ENCODE measurements around the gene APOBEC4. TPM values are rescaled to one million over a fixed set of nuclear protein-coding genes. Genes with fewer than 3 reads are reported as not detected.

The APOBEC4 gene, protein sequence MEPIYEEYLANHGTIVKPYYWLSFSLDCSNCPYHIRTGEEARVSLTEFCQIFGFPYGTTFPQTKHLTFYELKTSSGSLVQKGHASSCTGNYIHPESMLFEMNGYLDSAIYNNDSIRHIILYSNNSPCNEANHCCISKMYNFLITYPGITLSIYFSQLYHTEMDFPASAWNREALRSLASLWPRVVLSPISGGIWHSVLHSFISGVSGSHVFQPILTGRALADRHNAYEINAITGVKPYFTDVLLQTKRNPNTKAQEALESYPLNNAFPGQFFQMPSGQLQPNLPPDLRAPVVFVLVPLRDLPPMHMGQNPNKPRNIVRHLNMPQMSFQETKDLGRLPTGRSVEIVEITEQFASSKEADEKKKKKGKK
- not detected in 2 replicates for total RNA-seq

GRCh38 chr1:183652547-183653461 lies at the start of gene APOBEC4:
TSS of gene APOBEC4 (minus strand) at chr1:183653316. CDS start at chr1:183648781, 4,535 bp downstream.

DNA sequence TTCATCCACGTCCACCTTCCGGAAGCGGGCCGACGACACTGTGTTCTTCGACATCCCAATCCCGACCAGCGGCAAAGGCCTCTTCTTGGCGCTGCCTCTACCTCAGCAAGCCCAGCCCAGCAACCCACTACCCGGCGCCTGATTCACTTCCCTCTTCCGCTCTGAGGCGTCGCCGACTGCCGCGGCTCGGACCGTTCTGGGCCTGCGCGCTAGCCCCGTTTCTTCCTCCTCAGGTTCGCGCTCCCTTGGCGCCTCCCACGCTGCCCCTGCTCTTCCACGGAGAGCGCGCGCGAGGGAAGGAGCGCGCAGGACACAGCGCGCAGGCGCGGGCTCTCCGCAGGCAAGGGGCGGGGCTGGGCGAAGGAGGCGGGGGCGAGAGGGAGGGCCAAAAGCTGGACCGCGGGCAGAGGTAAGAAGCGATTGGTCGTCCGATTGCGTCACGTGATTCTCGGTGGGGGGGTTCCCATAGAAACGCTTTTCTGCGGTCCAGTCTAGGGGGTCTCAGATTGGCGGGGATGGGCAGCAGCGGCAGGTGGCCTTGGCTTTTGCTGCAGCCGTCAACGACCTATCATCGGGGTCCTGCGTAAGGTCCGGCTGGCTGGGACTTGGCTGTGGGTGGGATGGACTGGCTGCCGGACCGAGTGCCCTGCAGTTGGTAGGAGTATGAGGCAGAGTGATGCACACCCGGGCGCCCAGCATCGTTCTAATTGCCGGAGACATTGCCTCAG lies 17.3 kb downstream of the APOBEC4 start, which contains the start of gene ARPC5:
ARPC5 (minus strand) TSS at position 178 of the 728 bp plus-strand sequence; CDS start at position 54, 124 bp downstream.

Other genes with a start within 250 kb of the APOBEC4 start
- 0.33 and 0.34 TPM in 2 replicates for gene NMNAT2, start 234.9 kb downstream of the APOBEC4 start, total RNA-seq
- gene SMG7, start 180.8 kb downstream of the APOBEC4 start, total RNA-seq: 12.5 and 16.2 TPM in 2 replicates
- gene NCF2, start 62.9 kb downstream of the APOBEC4 start, total RNA-seq: under 0.01 TPM in 1 of 2 replicates, not detected in the other
- 115 and 187 TPM in 2 replicates for gene ARPC5, start 17.5 kb downstream of the APOBEC4 start, total RNA-seq
- 17.7 and 39.5 TPM in 2 replicates for gene RGL1, start 151.8 kb upstream of the APOBEC4 start, total RNA-seq

Data from dermis lymphatic vessel endothelial cell (primary cell).